Kidney (tissue), 14 donors: ENCODE data around the gene NSMF. TPM values are rescaled to one million over a fixed set of nuclear protein-coding genes. Genes with fewer than 3 reads are reported as not detected.

Experiments used
- DNase-seq, 5 donors: peaks; one replicate each; pipeline ENCODE4 v3.0.0-alpha.2; 2013 to 2020
- FAIRE-seq: peaks from 2 replicates; lab custom pipeline; 2012; peaks lifted over from hg19 to GRCh38; lab: Jason Lieb, UNC
- H3K27ac ChIP-seq, 2 donors: one replicate each; pipeline ENCODE4 v1.7.0; 2013; ENCODE audit warnings: low read depth in 2 of 2, low read length in 2 of 2, inconsistent platforms in 1 of 2
- H3K27me3 ChIP-seq: one replicate; pipeline ENCODE4 v1.7.1; 2013; ENCODE audit warnings: low read length, inconsistent platforms; ENCODE audit not compliant: control insufficient read depth, insufficient read depth
- H3K36me3 ChIP-seq, 3 donors: one replicate each; pipeline versions ENCODE4 v1.7.0 to v1.7.1; 2013; ENCODE audit warnings: low read length in 3 of 3, control low read depth in 1 of 3, inconsistent platforms in 1 of 3; ENCODE audit not compliant: insufficient read depth in 3 of 3, control insufficient read depth in 2 of 3
- H3K4me1 ChIP-seq, 3 donors: one replicate each; pipeline versions ENCODE4 v1.7.0 to v1.7.1; 2013; ENCODE audit warnings: low read length in 3 of 3, inconsistent platforms in 1 of 3, low read depth in 1 of 3; ENCODE audit not compliant: control insufficient read depth in 2 of 3, insufficient read depth in 2 of 3
- H3K4me3 ChIP-seq, 3 donors: one replicate each; pipeline versions ENCODE4 v1.7.0 to v1.8.1; 2013; ENCODE audit warnings: low read length in 3 of 3, control low read depth in 1 of 3, inconsistent platforms in 1 of 3
- H3K9ac ChIP-seq, 3 donors: one replicate each; pipeline versions ENCODE4 v1.7.0 to v1.7.1; 2013; ENCODE audit warnings: low read length in 3 of 3, control low read depth in 1 of 3, inconsistent platforms in 1 of 3
- H3K9me3 ChIP-seq, 3 donors: one replicate each; pipeline versions ENCODE4 v1.7.0 to v1.7.1; 2013; ENCODE audit warnings: low read length in 3 of 3, control low read depth in 1 of 3, inconsistent platforms in 1 of 3; ENCODE audit not compliant: control insufficient read depth in 2 of 3, insufficient read depth in 1 of 3
- intact Hi-C: fragments of 100-400 bp; cut with DNase I; formaldehyde crosslinking; loops from one replicate; pipeline ENCODE4 v1.11.1; 2022
- polyA plus RNA-seq: library from polyadenylated mRNA; stranded (reverse); fragments of 350-450 nt; fragmentation: Illumina TruSeq; extraction: RNeasy Lipid Tissue Mini Kit (QIAGEN cat#74804); gene quantifications from one replicate; pipeline ENCODE4 v1.2.3, GENCODE V29; 2014; ENCODE audit warnings: low read depth, low replicate concordance; ENCODE audit not compliant: insufficient read depth
- total RNA-seq: library from RNA; stranded (reverse); fragmentation: NEBNext Ultra II Directional; extraction: Animal tissue kit (Norgen Biotek cat#: 25700); gene quantifications from one replicate; pipeline ENCODE4 v1.2.1, GENCODE V29; 2021
- TF ChIP-seq, protein P1 (sequence below): IDR thresholded peaks from 3 replicates; pipeline ENCODE4 v1.5.1; 2012; ENCODE audit warnings: mild to moderate bottlenecking, moderate library complexity, borderline replicate concordance; ENCODE audit not compliant: insufficient read depth; ENCODE audit errors: extremely low read depth
- donor health status: control.
- donor health status: control.
- donor health status: control.
- donor health status: control.
- donor health status: control.
- donor health status: DM: yes; HTN: yes; CAD: no.
- donor health status: Normal renal cell carcinoma (clear cell type).

NSMF gene
- total and polyA plus RNA-seq, 2 donors from 2014 or later: 32.7 to 49.5 TPM

DNA sequence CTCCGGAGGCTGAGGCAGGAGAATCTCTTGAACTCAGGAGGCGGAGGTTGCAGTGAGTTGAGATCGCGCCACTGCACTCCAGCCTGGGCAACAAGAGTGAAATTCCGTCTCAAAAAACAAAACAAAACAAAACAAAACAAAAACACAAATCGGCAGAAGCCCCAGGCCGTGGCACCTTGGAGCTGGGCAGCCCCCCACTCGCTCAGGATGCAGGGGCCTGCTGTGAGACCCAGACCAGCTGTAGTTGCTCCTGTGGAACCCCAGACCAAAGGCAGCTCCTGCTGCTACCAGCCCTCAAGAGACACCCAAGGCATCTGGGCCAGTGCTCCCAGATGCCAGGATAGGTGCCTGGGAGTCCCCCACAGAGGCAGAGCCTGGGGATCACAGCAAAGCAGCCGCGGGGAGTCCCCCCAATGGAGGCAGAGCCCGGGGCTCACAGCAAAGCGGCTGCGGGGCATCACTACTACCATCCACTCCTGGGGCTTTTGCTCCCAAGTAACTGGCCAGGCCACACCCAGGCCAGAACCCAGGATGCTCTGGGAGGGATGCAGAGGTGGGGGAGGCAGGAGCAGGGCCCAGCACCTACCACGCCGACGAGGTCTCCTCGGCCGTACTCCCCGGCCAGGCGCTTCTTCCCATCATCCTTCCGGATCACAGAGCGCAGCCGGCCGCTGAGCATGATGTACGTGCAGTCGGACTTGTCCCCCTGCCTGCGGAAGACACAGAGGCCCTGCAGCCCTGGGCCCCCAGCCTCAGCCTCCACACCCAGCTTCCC is 37.7 kb upstream of the NSMF start:
- Histone ChIP-seq H3K9ac (no peak overlapping the region), H3K9me3 (no peaks in the 10 kb centered on the region), H3K36me3 (no peaks in the 10 kb centered on the region), H3K27me3 (no peaks in the 10 kb centered on the region), H3K4me1 (no peaks in the 10 kb centered on the region), H3K4me3 (no peak overlapping the region), H3K27ac (no peak overlapping the region)
- TF ChIP-seq, protein P1, sequence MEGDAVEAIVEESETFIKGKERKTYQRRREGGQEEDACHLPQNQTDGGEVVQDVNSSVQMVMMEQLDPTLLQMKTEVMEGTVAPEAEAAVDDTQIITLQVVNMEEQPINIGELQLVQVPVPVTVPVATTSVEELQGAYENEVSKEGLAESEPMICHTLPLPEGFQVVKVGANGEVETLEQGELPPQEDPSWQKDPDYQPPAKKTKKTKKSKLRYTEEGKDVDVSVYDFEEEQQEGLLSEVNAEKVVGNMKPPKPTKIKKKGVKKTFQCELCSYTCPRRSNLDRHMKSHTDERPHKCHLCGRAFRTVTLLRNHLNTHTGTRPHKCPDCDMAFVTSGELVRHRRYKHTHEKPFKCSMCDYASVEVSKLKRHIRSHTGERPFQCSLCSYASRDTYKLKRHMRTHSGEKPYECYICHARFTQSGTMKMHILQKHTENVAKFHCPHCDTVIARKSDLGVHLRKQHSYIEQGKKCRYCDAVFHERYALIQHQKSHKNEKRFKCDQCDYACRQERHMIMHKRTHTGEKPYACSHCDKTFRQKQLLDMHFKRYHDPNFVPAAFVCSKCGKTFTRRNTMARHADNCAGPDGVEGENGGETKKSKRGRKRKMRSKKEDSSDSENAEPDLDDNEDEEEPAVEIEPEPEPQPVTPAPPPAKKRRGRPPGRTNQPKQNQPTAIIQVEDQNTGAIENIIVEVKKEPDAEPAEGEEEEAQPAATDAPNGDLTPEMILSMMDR: no peak
- DNase-seq: peak in 1 of 5 donors; percentile 53
- intact Hi-C loops: no loop called here
- FAIRE-seq: no peak

DNA sequence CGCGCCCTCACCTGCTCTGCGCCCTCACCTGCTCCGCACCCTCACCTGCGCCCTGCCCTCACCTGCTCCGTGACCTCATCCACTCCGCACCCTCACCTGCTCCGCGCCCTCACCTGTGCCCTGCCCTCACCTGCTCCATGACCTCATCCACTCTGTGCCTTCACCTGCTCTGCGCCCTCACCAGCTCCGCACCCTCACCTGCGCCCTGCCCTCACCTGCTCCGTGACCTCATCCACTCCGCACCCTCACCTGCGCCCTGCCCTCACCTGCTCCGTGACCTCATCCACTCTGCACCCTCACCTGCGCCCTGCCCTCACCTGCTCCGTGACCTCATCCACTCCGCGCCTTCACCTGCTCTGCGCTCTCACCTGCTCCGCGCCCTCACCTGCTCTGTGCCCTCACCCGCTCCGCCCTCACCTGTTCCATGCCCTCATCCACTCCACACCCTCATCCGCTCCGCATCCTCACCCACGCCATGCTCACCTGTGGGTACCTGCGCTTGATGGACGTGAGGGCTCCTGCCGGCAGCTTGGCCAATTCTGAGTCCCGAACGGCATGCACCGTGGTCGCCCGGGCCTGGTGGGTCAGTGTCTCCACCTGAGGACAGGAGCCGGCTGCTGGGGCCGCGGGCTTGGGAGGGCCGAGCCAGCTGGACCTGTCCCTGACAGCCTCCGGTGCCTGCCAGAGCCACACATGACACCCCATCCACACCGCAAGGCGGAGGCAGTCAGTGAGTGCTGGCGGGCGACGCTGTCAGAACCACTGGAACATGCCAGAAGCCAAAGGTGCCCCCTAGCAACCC is 35.6 kb upstream of the NSMF start:
- no peak for FAIRE-seq
- Histone ChIP-seq H3K36me3 (no peaks in the 10 kb centered on the region), H3K27ac (no peak overlapping the region), H3K9ac (no peak overlapping the region), H3K9me3 (no peaks in the 10 kb centered on the region), H3K4me3 (no peak overlapping the region), H3K4me1 (no peaks in the 10 kb centered on the region), H3K27me3 (no peaks in the 10 kb centered on the region)
- intact Hi-C loops: no loop called here
- TF ChIP-seq, protein P1: no peak
- DNase-seq: peak in 1 of 5 donors; percentile 74

DNA sequence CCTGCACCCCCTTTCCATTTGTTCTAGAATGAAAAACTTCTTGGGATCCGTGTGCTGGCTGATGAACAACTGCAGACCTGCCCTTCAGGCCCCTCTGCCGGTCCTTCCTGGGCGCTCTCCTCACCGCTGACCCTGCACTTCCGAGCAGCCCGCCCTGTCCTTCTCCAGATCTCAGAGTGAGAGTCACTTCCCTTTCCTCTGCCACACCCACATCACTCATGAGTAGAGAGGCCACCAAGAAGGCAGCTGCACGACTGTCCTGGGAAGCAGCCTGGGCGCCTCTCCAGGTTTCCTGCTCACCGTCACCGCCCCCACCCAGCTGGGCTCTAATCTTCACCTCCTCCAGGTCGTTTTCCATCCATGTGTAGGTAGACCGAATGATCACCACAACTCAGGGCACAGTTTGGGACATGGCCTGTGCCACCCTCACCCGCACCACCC is 35.0 kb upstream of the NSMF start:
- TF ChIP-seq, protein P1: no peak
- no peak for FAIRE-seq
- Histone ChIP-seq H3K9ac (no peak overlapping the region), H3K4me3 (no peak overlapping the region), H3K27me3 (no peaks in the 10 kb centered on the region), H3K4me1 (no peaks in the 10 kb centered on the region), H3K9me3 (no peaks in the 10 kb centered on the region), H3K36me3 (no peaks in the 10 kb centered on the region), H3K27ac (no peak overlapping the region)
- peak in 1 of 5 donors; percentile 61 for DNase-seq
- intact Hi-C loops: no loop called here
